HPDE6-E6E7 (cell line): ENCODE results near the gene GSTM3.
"Not testable (repeated sequence)": the region's sequence is repeated elsewhere in the genome, so short reads cannot be mapped to it uniquely, and the experiment has no call there.

Experiments used
- DNase-seq: peaks from one replicate; pipeline ENCODE4 v3.0.0; 2011; ENCODE audit warnings: missing footprints; ENCODE audit errors: extremely low spot score

The GSTM3 gene

DNA sequence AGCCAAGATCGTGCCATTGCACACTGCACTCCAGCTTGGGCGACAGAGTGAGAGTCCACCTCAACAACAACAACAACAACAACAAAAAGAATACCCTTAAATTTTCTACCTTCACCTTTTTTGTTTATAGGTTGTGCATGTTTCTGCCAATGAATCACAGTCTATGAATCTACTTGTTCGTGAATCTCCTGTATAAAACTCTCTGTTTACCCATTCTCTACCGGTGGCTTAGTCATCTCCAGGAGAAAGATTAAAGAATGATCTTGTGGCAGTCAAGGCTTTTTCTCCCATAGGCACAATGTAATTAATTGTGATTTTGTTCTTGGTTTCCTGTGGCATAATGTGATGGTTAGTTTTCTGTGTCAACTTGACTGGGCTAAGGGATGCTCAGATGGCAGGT is 43.0 kb downstream of the GSTM3 start:
- not testable (repeated sequence) for DNase-seq

DNA sequence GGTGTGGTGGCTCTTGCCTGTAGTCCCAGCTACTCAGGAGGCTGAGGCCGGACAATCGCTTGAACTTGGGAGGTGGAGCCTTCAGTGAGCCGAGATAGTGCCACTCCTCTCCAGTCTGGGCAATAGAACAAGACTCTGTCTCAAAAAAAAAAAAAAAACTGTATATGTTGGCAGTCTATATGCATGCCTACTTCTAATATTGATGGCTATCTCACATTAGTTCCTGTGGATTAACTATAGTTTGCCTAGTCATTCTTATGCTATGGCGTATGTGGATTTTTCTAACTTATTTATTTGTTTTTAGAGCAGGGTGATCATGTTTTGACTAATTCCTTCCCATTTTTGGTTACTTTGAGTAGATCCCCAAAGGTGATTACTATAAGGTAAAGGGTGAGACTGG is 43.8 kb downstream of the GSTM3 start:
- no peak for DNase-seq

DNA sequence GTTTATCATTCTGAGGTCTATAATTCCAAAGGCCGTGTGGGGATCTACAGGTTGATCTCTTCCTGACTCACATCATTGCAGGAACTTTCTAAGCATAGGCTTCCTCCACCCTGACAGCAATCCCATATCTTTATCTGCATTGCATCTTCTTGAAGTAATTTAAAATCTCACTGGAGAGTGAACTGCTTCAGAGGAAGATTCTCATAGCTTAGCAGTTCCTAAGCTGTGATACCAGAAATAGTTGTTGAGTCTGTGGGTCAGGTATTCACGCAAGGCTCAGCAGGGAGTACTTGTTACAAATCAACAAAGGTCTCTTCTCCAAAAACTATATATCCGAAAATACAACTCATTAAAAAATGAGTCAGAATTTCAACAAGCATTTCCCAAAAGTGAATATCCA is 45.7 kb downstream of the GSTM3 start:
- not testable (repeated sequence) for DNase-seq

DNA sequence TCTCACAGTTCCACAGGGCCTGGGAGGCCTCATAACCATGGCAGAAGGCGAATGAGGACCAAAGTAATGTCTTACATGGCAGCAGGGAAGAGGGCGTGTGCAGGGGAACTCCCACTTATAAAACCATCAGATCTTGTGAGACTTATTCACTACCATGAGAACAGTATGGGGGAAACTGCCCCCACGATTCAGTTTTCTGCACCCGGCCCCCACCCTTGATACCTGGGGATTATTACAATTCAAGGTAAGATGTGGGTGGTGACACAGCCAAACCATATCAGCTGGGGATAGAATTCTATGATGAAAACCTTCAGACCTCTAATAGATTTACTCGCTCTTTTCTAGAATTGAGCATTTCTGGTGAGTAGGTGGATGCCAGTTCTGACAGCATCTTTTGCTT is 46.4 kb downstream of the GSTM3 start:
- not testable (repeated sequence) for DNase-seq

DNA sequence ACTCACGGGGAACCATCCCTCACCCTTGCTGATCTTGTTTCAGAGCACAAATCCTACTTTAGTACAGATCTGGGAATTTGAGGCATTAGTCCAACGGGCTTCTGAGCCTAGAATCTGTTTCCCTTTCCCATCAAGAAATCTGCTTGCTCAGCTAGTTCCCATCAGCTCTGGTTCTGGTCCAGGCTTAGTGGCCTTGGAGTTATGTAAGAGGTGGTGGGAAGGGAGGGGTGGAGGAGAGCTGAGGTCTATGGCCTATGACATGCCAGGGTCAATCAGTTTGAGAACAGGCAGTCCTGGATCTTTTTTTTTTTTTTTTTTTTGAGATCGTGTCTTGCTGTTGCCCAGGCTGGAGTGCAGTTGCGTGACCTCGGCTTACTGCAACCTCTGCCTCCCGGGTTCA is 49.1 kb downstream of the GSTM3 start:
- DNase-seq: no peak

DNA sequence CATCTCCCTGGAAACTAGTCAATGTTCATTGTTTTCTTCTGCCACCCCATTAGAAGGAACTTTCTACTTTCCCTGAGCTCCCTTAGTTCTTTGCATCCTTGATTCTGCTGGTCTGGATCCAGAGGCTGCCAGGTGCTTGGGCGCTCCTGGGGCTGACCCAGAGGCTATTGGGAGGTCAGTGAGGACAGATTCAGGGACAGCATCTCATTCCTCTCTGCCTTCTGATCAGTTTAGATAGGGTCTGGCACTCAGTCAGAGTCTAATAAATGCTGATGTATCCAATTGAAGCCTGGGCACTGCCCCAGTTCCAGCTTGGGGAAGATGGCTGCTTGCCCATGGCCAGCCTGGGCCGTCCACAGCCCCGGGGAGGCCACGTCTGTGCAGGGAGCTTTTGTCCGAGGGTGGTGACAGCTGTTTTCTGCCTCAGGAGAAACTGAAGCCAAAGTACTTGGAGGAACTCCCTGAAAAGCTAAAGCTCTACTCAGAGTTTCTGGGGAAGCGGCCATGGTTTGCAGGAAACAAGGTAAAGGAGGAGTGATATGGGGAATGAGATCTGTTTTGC is 50.9 kb downstream of the GSTM3 start:
- no peak for DNase-seq

DNA sequence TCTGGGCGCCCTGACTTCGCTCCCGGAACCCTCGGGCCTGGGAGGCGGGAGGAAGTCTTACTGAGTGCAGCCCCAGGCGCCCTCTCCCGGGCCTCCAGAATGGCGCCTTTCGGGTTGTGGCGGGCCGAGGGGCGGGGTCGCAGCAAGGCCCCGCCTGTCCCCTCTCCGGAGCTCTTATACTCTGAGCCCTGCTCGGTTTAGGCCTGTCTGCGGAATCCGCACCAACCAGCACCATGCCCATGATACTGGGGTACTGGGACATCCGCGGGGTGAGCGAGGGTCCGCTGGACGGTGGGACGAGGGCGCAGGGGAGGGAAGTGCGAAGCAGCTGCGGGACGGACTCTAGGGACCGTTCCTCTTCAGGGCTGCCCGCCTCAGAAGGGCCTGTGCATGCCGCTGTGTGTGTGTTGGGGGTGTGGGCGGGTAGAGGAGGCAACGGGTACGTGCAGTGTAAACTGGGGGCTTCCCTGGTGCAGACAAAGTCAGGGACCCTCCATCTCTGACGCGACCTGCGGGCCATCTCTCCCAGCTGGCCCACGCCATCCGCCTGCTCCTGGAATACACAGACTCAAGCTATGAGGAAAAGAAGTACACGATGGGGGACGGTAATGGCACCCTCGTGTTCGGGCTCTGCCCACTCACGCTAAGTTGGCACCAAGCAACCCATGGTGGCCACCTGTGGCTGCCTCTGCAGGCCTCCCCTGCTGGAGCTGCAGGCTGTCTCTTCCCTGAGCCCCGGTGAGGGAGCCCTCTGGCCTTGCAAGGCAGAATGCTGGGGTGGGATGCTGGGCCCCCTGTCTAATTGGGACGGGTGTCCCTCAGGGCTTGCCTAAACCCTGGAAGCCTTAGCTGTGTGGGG is 53.0 kb downstream of the GSTM3 start, which contains the start of gene GSTM1:
TSS of gene GSTM1 (plus strand) at position 177 of the 859 bp plus-strand sequence. CDS start at position 234, 57 bp downstream.
- DNase-seq: no peak

DNA sequence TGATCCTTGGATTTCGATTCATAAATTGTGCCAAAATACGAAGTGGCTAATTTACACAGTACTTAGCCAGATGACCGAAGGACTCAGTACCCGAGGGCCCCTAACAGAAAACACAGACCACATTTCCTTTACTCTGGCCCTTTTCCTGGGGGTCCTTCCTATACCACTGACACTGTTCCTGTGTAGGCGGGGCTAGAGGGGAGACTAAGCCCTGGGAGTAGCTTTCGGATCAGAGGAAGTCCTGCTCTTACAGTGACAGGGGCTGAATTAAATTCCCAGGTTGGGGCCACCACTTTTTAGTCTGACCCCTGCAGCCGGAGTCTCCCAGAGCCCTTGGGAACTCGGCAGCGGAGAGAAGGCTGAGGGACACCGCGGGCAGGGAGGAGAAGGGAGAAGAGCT is 53.7 kb downstream of the GSTM3 start:
- DNase-seq: not testable (repeated sequence)

DNA sequence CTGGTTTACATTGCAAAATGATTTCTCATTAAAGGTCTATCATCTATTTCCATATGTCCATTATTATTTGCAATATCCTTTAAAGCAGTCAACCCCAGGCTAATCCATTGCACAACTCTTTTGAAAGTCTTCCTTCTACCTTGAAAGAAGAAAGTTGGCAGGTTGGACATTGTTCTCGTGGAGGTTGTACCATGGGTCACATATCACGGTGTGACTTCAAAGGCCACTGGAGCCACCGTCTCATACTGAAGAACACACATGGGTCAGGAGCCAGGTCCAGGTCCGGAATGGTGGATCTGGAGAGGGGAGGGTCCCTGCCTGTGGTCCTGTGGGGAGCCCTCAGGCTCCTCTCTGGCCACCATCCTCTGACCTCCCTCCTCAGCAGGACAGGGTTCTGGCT is 54.9 kb downstream of the GSTM3 start:
- not testable (repeated sequence) for DNase-seq

DNA sequence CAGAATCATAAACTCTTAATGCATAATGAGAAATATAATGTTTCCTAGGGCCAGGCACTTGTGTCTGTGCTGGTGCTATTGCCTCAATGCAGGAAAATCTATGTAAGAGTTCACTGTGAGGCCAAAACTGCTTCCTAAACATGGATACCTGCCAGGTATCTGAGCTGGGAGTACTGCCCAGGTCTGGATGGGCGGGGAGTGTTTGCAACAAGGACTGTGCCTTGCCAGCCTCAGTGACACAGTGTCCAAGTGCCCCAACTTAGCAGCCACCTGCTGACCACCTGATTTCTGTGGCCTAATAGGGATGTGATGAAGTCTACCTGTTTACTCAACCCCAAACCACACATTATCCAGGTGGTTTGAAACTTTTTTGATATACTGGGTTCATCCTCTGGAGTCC is 55.4 kb downstream of the GSTM3 start:
- DNase-seq: not testable (repeated sequence)

DNA sequence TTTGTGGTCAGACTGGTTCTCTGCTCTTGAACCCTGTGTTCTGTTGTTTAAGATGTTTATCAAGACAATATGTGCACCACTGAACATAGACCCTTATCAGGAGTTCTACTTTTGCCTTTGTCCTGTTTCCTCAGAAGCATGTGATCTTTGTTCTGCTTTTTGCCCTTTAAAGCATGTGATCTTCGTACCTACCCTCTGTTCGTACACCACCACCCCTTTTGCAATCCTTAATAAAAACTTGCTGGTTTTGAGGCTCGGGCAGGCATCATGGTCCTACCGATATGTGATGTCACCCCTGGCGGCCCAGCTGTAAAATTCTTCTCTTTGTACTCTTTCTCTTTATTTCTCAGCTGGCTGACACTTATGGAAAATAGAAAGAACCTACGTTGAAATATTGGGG is 56.1 kb downstream of the GSTM3 start:
- DNase-seq: not testable (repeated sequence)
